Measurements from ENCODE around the gene MYOM1.
"Not testable (repeated sequence)": the region's sequence is repeated elsewhere in the genome, so short reads cannot be mapped to it uniquely, and the experiment has no call there.

The MYOM1 gene

GRCh38 chr18:3040173-3040572 is 179.6 kb downstream of the MYOM1 start:
- in situ Hi-C loops (cut with HindIII; ENCODE audit: low pct_ligation_motif_present, low pct_unique_long_range_greater_than_20kb, low sequenced_read_pairs) = no loop called here
- DNase-seq = no peak

- in situ Hi-C loops (cut with HindIII; ENCODE audit: low pct_ligation_motif_present, low pct_unique_long_range_greater_than_20kb, low sequenced_read_pairs) = no loop called here
- DNase-seq = no peak
Observed at GRCh38 chr18:3037423-3037915, 182.3 kb downstream of the MYOM1 start.

GRCh38 chr18:3036108-3036507 is 183.7 kb downstream of the MYOM1 start:
- in situ Hi-C loops (cut with HindIII; ENCODE audit: low pct_ligation_motif_present, low pct_unique_long_range_greater_than_20kb, low sequenced_read_pairs) = no loop called here
- no peak for DNase-seq

- in situ Hi-C loops (cut with HindIII; ENCODE audit: low pct_ligation_motif_present, low pct_unique_long_range_greater_than_20kb, low sequenced_read_pairs) = no loop called here
- no peak for DNase-seq
Observed at GRCh38 chr18:3035635-3036034, 184.1 kb downstream of the MYOM1 start.

- no peak for DNase-seq
- in situ Hi-C loops (cut with HindIII; ENCODE audit: low pct_ligation_motif_present, low pct_unique_long_range_greater_than_20kb, low sequenced_read_pairs) = no loop called here
Observed at GRCh38 chr18:3032721-3033120, 187.0 kb downstream of the MYOM1 start.

GRCh38 chr18:3029215-3029952 is 190.4 kb downstream of the MYOM1 start:
- DNase-seq = no peak

GRCh38 chr18:3028115-3028514 is 191.7 kb downstream of the MYOM1 start:
- in situ Hi-C loops (cut with HindIII; ENCODE audit: low pct_ligation_motif_present, low pct_unique_long_range_greater_than_20kb, low sequenced_read_pairs); DNase-seq: not testable (repeated sequence)

More at GRCh38 chr18:3029215-3029952, 190.4 kb downstream of the MYOM1 start:
- in situ Hi-C loops (cut with HindIII; ENCODE audit: low pct_ligation_motif_present, low pct_unique_long_range_greater_than_20kb, low sequenced_read_pairs) = no loop called here

- in situ Hi-C loops (cut with HindIII; ENCODE audit: low pct_ligation_motif_present, low pct_unique_long_range_greater_than_20kb, low sequenced_read_pairs) = no loop called here
- DNase-seq = no peak
Observed at GRCh38 chr18:3027370-3027891, 192.3 kb downstream of the MYOM1 start.

- in situ Hi-C loops (cut with HindIII; ENCODE audit: low pct_ligation_motif_present, low pct_unique_long_range_greater_than_20kb, low sequenced_read_pairs) = no loop called here
Observed at GRCh38 chr18:3025544-3025943, 194.2 kb downstream of the MYOM1 start.

GRCh38 chr18:3023603-3024002 is 196.2 kb downstream of the MYOM1 start:
- DNase-seq; in situ Hi-C loops (cut with HindIII; ENCODE audit: low pct_ligation_motif_present, low pct_unique_long_range_greater_than_20kb, low sequenced_read_pairs): not testable (repeated sequence)

More at GRCh38 chr18:3025544-3025943, 194.2 kb downstream of the MYOM1 start:
- DNase-seq = no peak

Measured in ACHN (cell line).